ENCODE measurements around the gene MPRIP. TPM values are rescaled to one million over a fixed set of nuclear protein-coding genes. Genes with fewer than 3 reads are reported as not detected.

MPRIP gene
- polyA plus RNA-seq, 1 of the 3 experiments (the other 2 are of a cell fraction) = 64.4 TPM

- TF ChIP-seq, protein P1, sequence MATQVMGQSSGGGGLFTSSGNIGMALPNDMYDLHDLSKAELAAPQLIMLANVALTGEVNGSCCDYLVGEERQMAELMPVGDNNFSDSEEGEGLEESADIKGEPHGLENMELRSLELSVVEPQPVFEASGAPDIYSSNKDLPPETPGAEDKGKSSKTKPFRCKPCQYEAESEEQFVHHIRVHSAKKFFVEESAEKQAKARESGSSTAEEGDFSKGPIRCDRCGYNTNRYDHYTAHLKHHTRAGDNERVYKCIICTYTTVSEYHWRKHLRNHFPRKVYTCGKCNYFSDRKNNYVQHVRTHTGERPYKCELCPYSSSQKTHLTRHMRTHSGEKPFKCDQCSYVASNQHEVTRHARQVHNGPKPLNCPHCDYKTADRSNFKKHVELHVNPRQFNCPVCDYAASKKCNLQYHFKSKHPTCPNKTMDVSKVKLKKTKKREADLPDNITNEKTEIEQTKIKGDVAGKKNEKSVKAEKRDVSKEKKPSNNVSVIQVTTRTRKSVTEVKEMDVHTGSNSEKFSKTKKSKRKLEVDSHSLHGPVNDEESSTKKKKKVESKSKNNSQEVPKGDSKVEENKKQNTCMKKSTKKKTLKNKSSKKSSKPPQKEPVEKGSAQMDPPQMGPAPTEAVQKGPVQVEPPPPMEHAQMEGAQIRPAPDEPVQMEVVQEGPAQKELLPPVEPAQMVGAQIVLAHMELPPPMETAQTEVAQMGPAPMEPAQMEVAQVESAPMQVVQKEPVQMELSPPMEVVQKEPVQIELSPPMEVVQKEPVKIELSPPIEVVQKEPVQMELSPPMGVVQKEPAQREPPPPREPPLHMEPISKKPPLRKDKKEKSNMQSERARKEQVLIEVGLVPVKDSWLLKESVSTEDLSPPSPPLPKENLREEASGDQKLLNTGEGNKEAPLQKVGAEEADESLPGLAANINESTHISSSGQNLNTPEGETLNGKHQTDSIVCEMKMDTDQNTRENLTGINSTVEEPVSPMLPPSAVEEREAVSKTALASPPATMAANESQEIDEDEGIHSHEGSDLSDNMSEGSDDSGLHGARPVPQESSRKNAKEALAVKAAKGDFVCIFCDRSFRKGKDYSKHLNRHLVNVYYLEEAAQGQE (IDR thresholded peaks at IDR 0.05; ENCODE audit: low read depth, low read length) = no peak
- TF ChIP-seq FOXJ3 (CRISPR knock-in tag; IDR thresholded peaks at IDR 0.05) = no peak
- no peak for TF ChIP-seq EP300 (IDR thresholded peaks at IDR 0.05; ENCODE audit: borderline replicate concordance in 1 of 2, low read depth in 1 of 2, low read length in 1 of 2)
- TF ChIP-seq EZH2phosphoT487 (IDR thresholded peaks at IDR 0.05; ENCODE audit: borderline replicate concordance, low read depth) = no peak
- TF ChIP-seq NRF1 (IDR thresholded peaks at IDR 0.05; ENCODE audit: low read depth, low read length) = no peak
- TF ChIP-seq, protein P2, sequence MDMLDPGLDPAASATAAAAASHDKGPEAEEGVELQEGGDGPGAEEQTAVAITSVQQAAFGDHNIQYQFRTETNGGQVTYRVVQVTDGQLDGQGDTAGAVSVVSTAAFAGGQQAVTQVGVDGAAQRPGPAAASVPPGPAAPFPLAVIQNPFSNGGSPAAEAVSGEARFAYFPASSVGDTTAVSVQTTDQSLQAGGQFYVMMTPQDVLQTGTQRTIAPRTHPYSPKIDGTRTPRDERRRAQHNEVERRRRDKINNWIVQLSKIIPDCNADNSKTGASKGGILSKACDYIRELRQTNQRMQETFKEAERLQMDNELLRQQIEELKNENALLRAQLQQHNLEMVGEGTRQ (IDR thresholded peaks at IDR 0.05; ENCODE audit: borderline replicate concordance, low read depth, low read length) = no peak
- no peak for TF ChIP-seq GABPA (IDR thresholded peaks at IDR 0.05; ENCODE audit: low read depth)
- TF ChIP-seq RCOR1 (IDR thresholded peaks at IDR 0.05; ENCODE audit: low read length) = no peak
- TF ChIP-seq JUND (IDR thresholded peaks at IDR 0.05) = no peak
- TF ChIP-seq POLR2AphosphoS5 (IDR thresholded peaks at IDR 0.05; ENCODE audit: low read depth, low read length) = no peak
- no peak for TF ChIP-seq RFX5 (IDR thresholded peaks at IDR 0.05; ENCODE audit: low read length)
- no peak for TF ChIP-seq TCF12 (IDR thresholded peaks at IDR 0.05)
Observed at GRCh38 chr17:17056156-17056539, 13.9 kb downstream of the MPRIP start (continued).

DNA sequence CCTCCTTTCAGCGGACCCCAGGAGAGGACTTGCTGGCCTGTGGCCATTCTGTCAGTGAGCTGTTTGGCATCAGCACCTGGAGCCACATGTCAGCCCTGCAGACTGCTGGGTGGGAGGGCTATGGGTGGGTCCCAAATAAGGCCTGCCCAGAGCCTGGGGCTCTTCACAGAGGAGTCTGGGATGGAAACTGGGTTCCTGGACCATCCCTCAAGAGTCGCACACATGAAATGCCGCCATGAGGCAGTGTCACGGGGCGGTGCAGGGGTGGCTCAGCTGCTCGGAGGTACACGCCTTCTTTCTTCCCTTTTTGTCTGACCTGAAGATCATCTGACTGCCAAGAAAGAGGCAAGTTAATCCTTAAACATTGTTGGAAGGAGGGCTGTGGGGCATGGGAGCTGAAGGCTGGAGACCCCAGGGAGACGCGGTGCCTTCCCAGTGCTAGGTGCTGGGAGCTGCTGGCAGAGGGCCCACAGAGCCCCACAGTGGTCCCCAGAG lies 14.8 kb downstream of the MPRIP start:
- Histone ChIP-seq H4K20me1 (ENCODE audit: insufficient read depth) (peaks cover 100% of the 10 kb centered on the region), H3K79me2 (ENCODE audit: insufficient read depth) (peaks cover 100% of the 10 kb centered on the region), H3K9ac (no peak overlapping the region), H3K4me1 (ENCODE audit: control insufficient read depth in 1 of 2, insufficient read depth in 2 of 2, low read depth in 1 of 2, low read length in 1 of 2) (peaks cover 0 to 47% of the 10 kb centered on the region in 2 experiments; a peak in 2 of 4 replicates), H3K27me3 (ENCODE audit: insufficient read depth) (no peaks in the 10 kb centered on the region), H3K4me2 (no peak overlapping the region), H3F3A (replicated peaks; ENCODE audit: insufficient read depth) (no peaks in the 10 kb centered on the region), H3K4me3 (ENCODE audit: low read depth in 2 of 2, low read length in 1 of 2) (no peak overlapping the region), H3K9me3 (no peaks in the 10 kb centered on the region), H3K36me3 (replicated peaks in 1 of 2; ENCODE audit: control insufficient read depth in 1 of 2, insufficient read depth in 2 of 2, low read length in 1 of 2) (peaks cover 0 to 15% of the 10 kb centered on the region in 2 experiments), H3K9me2 (no peaks in the 10 kb centered on the region), H3K27ac (ENCODE audit: low read depth in 2 of 2, low read length in 1 of 2) (no peak overlapping the region), H2AFZ (ENCODE audit: low read depth) (no peak overlapping the region)
- POLR2A ChIA-PET = no interaction called here
- TF ChIP-seq POLR2AphosphoS5 (IDR thresholded peaks at IDR 0.05; ENCODE audit: low read depth, low read length) = no peak
- no peak for TF ChIP-seq PBX3 (IDR thresholded peaks at IDR 0.05)
- TF ChIP-seq TAF1 (IDR thresholded peaks at IDR 0.05; ENCODE audit: borderline replicate concordance, low read depth, low read length) = no peak
- TF ChIP-seq, protein P3, sequence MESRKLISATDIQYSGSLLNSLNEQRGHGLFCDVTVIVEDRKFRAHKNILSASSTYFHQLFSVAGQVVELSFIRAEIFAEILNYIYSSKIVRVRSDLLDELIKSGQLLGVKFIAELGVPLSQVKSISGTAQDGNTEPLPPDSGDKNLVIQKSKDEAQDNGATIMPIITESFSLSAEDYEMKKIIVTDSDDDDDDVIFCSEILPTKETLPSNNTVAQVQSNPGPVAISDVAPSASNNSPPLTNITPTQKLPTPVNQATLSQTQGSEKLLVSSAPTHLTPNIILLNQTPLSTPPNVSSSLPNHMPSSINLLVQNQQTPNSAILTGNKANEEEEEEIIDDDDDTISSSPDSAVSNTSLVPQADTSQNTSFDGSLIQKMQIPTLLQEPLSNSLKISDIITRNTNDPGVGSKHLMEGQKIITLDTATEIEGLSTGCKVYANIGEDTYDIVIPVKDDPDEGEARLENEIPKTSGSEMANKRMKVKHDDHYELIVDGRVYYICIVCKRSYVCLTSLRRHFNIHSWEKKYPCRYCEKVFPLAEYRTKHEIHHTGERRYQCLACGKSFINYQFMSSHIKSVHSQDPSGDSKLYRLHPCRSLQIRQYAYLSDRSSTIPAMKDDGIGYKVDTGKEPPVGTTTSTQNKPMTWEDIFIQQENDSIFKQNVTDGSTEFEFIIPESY (IDR thresholded peaks at IDR 0.05; ENCODE audit: borderline replicate concordance, low read depth) = no peak
- no peak for TF ChIP-seq GABPA (IDR thresholded peaks at IDR 0.05; ENCODE audit: low read depth)
- TF ChIP-seq, protein P2 (IDR thresholded peaks at IDR 0.05; ENCODE audit: borderline replicate concordance, low read depth, low read length) = no peak
- TF ChIP-seq, protein P4, sequence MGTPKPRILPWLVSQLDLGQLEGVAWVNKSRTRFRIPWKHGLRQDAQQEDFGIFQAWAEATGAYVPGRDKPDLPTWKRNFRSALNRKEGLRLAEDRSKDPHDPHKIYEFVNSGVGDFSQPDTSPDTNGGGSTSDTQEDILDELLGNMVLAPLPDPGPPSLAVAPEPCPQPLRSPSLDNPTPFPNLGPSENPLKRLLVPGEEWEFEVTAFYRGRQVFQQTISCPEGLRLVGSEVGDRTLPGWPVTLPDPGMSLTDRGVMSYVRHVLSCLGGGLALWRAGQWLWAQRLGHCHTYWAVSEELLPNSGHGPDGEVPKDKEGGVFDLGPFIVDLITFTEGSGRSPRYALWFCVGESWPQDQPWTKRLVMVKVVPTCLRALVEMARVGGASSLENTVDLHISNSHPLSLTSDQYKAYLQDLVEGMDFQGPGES (IDR thresholded peaks at IDR 0.05; ENCODE audit: low read depth, low read length) = no peak
- TF ChIP-seq, protein P5, sequence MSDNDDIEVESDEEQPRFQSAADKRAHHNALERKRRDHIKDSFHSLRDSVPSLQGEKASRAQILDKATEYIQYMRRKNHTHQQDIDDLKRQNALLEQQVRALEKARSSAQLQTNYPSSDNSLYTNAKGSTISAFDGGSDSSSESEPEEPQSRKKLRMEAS (IDR thresholded peaks at IDR 0.05; ENCODE audit: low read depth) = no peak
- no peak for TF ChIP-seq EZH2phosphoT487 (IDR thresholded peaks at IDR 0.05; ENCODE audit: borderline replicate concordance, low read depth)
- CTCF ChIA-PET = interaction anchor here (1.3 kb wide), 1 partner anchor 14 kb away, joined by 3 read pairs; no protein-coding TSS in a partner anchor
- no peak for DNase-seq
- WGBS (ENCODE audit: low lambda C conversion rate) = 98% methylated on average over 9 of the region's 9 CpGs
